ENCODE results near the gene TNFRSF21. TPM values are rescaled to one million over a fixed set of nuclear protein-coding genes. Genes with fewer than 3 reads are reported as not detected.
"Not testable (repeated sequence)": the region's sequence is repeated elsewhere in the genome, so short reads cannot be mapped to it uniquely, and the experiment has no call there.

The TNFRSF21 gene
- total and polyA plus RNA-seq, 12 donors: 1.9 to 13.7 (median 7.5) TPM

GRCh38 chr6:47336334-47336733 is 26.6 kb upstream of the TNFRSF21 start:
- Histone ChIP-seq H3K27ac (no peak overlapping the region), H3K36me3 (replicated peaks in 1 of 2) (no peaks in the 10 kb centered on the region), H3K9me3 (replicated peaks in 1 of 3) (no peaks in the 10 kb centered on the region), H3K27me3 (no peaks in the 10 kb centered on the region), H3K4me3 (no peak overlapping the region), H3K4me1 (replicated peaks in 1 of 2) (no peaks in the 10 kb centered on the region)
- TF ChIP-seq CTCF (IDR thresholded peaks at IDR 0.05): no peak
- TF ChIP-seq POLR2A (IDR thresholded peaks at IDR 0.05): no peak
- intact Hi-C loops (cut with DNase I): no loop called here
- DNase-seq: no peak

- H3K36me3 ChIP-seq (replicated peaks in 1 of 2): no peaks in the 10 kb centered on the region
- no peak for TF ChIP-seq CTCF (IDR thresholded peaks at IDR 0.05)
- TF ChIP-seq POLR2A (IDR thresholded peaks at IDR 0.05): no peak
- 61 to 71% (median 62%) methylated on average over 6 of the region's 6 CpGs for WGBS, 4 donors
- intact Hi-C loops (cut with DNase I): no loop called here
- peak overlapping the region in 1 of 5 donors; percentile 54 for H3K27ac ChIP-seq
- no peaks in the 10 kb centered on the region for H3K27me3 ChIP-seq
- H3K9me3 ChIP-seq (replicated peaks in 1 of 3): no peaks in the 10 kb centered on the region
- H3K4me1 ChIP-seq (replicated peaks in 1 of 2): no peaks in the 10 kb centered on the region
- DNase-seq: peak in 1 of 7 donors; percentile 18
- no peak overlapping the region for H3K4me3 ChIP-seq
Observed at GRCh38 chr6:47335466-47335865, 25.8 kb upstream of the TNFRSF21 start.

GRCh38 chr6:47334334-47334733 is 24.6 kb upstream of the TNFRSF21 start:
- H3K27me3 ChIP-seq: no peaks in the 10 kb centered on the region
- DNase-seq: no peak
- H3K9me3 ChIP-seq (replicated peaks in 1 of 3): no peaks in the 10 kb centered on the region
- H3K4me1 ChIP-seq (replicated peaks in 1 of 2): no peaks in the 10 kb centered on the region
- H3K36me3 ChIP-seq (replicated peaks in 1 of 2): no peaks in the 10 kb centered on the region
- TF ChIP-seq POLR2A (IDR thresholded peaks at IDR 0.05) (no peak), CTCF (IDR thresholded peaks at IDR 0.05) (no peak)
- no peak overlapping the region for H3K4me3 ChIP-seq
- intact Hi-C loops (cut with DNase I): no loop called here
- H3K27ac ChIP-seq: no peak overlapping the region

GRCh38 chr6:47328606-47329005 is 18.9 kb upstream of the TNFRSF21 start:
- H3K4me1 ChIP-seq (replicated peaks in 1 of 2); intact Hi-C loops (cut with DNase I); H3K36me3 ChIP-seq (replicated peaks in 1 of 2); H3K9me3 ChIP-seq (replicated peaks in 1 of 3); H3K4me3 ChIP-seq; H3K27me3 ChIP-seq; DNase-seq; H3K27ac ChIP-seq: not testable (repeated sequence)
- WGBS, 4 donors: 77 to 87% (median 84%) methylated on average over 3 of the region's 3 CpGs

- H3K9me3 ChIP-seq (replicated peaks in 1 of 3); H3K27me3 ChIP-seq; H3K27ac ChIP-seq; H3K4me3 ChIP-seq; H3K4me1 ChIP-seq (replicated peaks in 1 of 2); DNase-seq; H3K36me3 ChIP-seq (replicated peaks in 1 of 2); intact Hi-C loops (cut with DNase I): not testable (repeated sequence)
- 59 to 69% (median 65%) methylated on average over 3 to 4 of the region's 4 CpGs for WGBS, 4 donors
Observed at GRCh38 chr6:47328139-47328538, 18.4 kb upstream of the TNFRSF21 start.
